ENCODE results near the gene CENPU. TPM values are rescaled to one million over a fixed set of nuclear protein-coding genes. Genes with fewer than 3 reads are reported as not detected.

Gene CENPU
- total and polyA plus RNA-seq, 10 of the 15 experiments (the other 5 are each of a cell fraction or from before 2014, with no cell fraction given) = 26.6 to 90.8 (median 53.8) TPM

DNA sequence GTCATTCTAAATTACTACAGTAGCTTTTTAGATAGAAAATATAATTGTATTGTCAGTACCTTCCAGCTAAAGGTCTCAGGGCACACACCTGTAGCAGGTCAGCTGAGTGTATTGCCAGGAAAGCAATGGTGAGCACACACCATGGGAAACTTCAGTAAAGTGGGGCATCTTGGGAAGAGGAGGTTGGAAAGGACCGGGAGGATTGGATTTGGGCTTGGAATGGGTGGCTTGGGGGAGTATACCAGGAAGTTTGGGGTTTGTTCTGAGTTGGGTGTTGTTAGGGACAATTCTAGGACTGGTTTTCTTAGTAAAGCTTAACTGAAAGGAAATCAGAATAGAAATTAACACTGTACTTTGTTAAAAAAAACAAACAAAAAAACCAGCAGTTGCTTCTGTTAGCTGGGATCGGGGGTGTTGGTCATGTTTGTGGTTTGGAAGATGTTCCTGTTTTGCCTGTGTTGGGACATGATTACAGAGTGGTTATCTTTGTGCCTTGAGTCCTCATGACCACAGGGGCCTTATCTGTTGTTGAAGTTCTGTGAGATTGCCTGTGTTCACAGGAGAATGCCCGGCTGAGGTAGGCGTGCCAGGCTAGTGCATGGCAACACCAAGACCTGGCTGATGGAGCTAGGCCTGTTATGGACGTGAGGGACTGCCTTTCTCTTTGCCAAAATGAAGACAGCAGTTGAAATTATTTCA, 49.3 kb downstream of the CENPU start:
- DNase-seq (ENCODE audit: low read depth, low spot score) (no peak), FAIRE-seq (no peak), ATAC-seq (0 out of 3 replicates have a peak, but pooled peaks have one; percentile 19)
- WGBS (ENCODE audit: insufficient coverage, insufficient replicate concordance, low lambda C conversion rate, missing lambda C conversion rate) = 69% methylated on average over 5 of the region's 5 CpGs
- RAD21 ChIA-PET (ENCODE audit: unreplicated experiment) = no interaction called here
- intact Hi-C loops (cut with micrococcal nuclease; ENCODE audit: unreplicated experiment) = no loop called here
- POLR2A ChIA-PET = no interaction called here
- TF ChIP-seq JUND (IDR thresholded peaks at IDR 0.05; ENCODE audit: low read depth, low read length) (no peak), RUNX3 (IDR thresholded peaks at IDR 0.05; ENCODE audit: low read length) (peak; percentile 14; the same call in 1 of the 2 replicates)
- H3K9me3 ChIP-seq (replicated peaks; ENCODE audit: control insufficient read depth, insufficient read depth, low read length) = no peaks in the 10 kb centered on the region
- H3K27me3 ChIP-seq (replicated peaks in 1 of 2; ENCODE audit: control insufficient read depth in 2 of 2, insufficient read depth in 2 of 2, low read length in 1 of 2) = no peaks in the 10 kb centered on the region
- SMC1A ChIA-PET (ENCODE audit: uncharacterized antibody, unreplicated experiment) = interaction anchor here (1.1 to 3.2 kb wide), 2 partner anchors 12 to 35 kb away, joined by 3 to 17 read pairs; no protein-coding TSS in a partner anchor
- H4K20me1 ChIP-seq (ENCODE audit: control insufficient read depth, insufficient read depth) = no peaks in the 10 kb centered on the region
- no peak overlapping the region for H3K4me2 ChIP-seq (ENCODE audit: control insufficient read depth, insufficient read depth)
- BruUV-seq (replicated peaks) = no TSS peak
- no peak overlapping the region for H3K4me3 ChIP-seq
- H3K4me1 ChIP-seq (ENCODE audit: control insufficient read depth, insufficient read depth, low read length) = no peaks in the 10 kb centered on the region
- H3K79me2 ChIP-seq (ENCODE audit: control insufficient read depth, insufficient read depth, low read length) = no peaks in the 10 kb centered on the region
- H3K36me3 ChIP-seq (ENCODE audit: control insufficient read depth in 2 of 2, insufficient read depth in 2 of 2, low read length in 1 of 2) = peaks cover 0 to 2% of the 10 kb centered on the region in 2 experiments; a peak in 1 of 4 replicates
- H3K9ac ChIP-seq (ENCODE audit: control insufficient read depth, insufficient read depth, low read length) = no peak overlapping the region
- in situ Hi-C loops (cut with MboI) = no loop called here
- no peak overlapping the region for H2AFZ ChIP-seq (ENCODE audit: control insufficient read depth, low read depth, low read length)
- CTCF ChIA-PET = interaction anchor here (1.0 to 1.2 kb wide), 2 partner anchors 10 to 22 kb away, joined by 4 read pairs; no protein-coding TSS in a partner anchor
- H3K27ac ChIP-seq (ENCODE audit: control insufficient read depth, insufficient read depth) = no peak overlapping the region

DNA sequence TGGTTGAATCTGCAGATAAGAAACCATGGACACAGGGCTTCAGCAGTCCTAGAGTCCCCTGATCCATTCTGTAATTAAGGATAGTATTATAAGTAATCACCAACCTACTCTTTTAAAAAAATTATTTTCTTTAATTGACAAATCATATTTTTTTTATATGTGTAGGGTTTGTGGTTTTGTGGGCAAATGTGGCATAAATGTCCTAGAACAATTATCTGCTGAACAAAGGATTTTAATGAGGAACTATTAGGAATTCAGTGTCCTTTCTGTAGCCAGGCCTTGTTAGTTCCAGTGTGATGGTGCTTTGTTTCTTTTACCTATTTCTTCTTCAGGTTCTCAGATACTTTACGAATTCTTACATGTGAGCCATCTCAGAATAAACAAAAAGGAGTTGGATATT, 52.0 kb downstream of the CENPU start:
- no peak overlapping the region for H3K9ac ChIP-seq (ENCODE audit: control insufficient read depth, insufficient read depth, low read length)
- H3K79me2 ChIP-seq (ENCODE audit: control insufficient read depth, insufficient read depth, low read length) = no peaks in the 10 kb centered on the region
- TF ChIP-seq TCF7 (IDR thresholded peaks at IDR 0.05; ENCODE audit: borderline replicate concordance) = no peak
- no peak for TF ChIP-seq POLR2A (IDR thresholded peaks at IDR 0.05; ENCODE audit: low read depth, low read length)
- no peak for TF ChIP-seq ZNF592 (IDR thresholded peaks at IDR 0.05)
- TF ChIP-seq, protein P1, sequence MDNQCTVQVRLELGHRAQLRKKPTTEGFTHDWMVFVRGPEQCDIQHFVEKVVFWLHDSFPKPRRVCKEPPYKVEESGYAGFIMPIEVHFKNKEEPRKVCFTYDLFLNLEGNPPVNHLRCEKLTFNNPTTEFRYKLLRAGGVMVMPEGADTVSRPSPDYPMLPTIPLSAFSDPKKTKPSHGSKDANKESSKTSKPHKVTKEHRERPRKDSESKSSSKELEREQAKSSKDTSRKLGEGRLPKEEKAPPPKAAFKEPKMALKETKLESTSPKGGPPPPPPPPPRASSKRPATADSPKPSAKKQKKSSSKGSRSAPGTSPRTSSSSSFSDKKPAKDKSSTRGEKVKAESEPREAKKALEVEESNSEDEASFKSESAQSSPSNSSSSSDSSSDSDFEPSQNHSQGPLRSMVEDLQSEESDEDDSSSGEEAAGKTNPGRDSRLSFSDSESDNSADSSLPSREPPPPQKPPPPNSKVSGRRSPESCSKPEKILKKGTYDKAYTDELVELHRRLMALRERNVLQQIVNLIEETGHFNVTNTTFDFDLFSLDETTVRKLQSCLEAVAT (IDR thresholded peaks at IDR 0.05) = no peak
- no peak for TF ChIP-seq PAX8 (IDR thresholded peaks at IDR 0.05)
- TF ChIP-seq CHD2 (IDR thresholded peaks at IDR 0.05; ENCODE audit: borderline replicate concordance, low read depth, low read length) = no peak
- TF ChIP-seq EED (IDR thresholded peaks at IDR 0.05; ENCODE audit: low read depth) = no peak
- no peak for TF ChIP-seq SRF (IDR thresholded peaks at IDR 0.05; ENCODE audit: low read depth in 2 of 2, low read length in 2 of 2)
- TF ChIP-seq MXI1 (IDR thresholded peaks at IDR 0.05; ENCODE audit: low read depth, low read length) = no peak
- TF ChIP-seq PAX5 (IDR thresholded peaks at IDR 0.05; ENCODE audit: borderline replicate concordance, low read depth, low read length) = no peak
- no TSS peak for BruUV-seq (replicated peaks)
- WGBS (ENCODE audit: insufficient coverage, insufficient replicate concordance, low lambda C conversion rate, missing lambda C conversion rate) = 100% methylated on average over 1 of the region's 1 CpG
- no peaks in the 10 kb centered on the region for H3K9me3 ChIP-seq (replicated peaks; ENCODE audit: control insufficient read depth, insufficient read depth, low read length)
- intact Hi-C loops (cut with micrococcal nuclease; ENCODE audit: unreplicated experiment) = no loop called here
- no peak overlapping the region for H2AFZ ChIP-seq (ENCODE audit: control insufficient read depth, low read depth, low read length)
- H3K36me3 ChIP-seq (ENCODE audit: control insufficient read depth in 2 of 2, insufficient read depth in 2 of 2, low read length in 1 of 2) = no peaks in the 10 kb centered on the region
- RAD21 ChIA-PET (ENCODE audit: unreplicated experiment) = no interaction called here
- H3K27me3 ChIP-seq (replicated peaks in 1 of 2; ENCODE audit: control insufficient read depth in 2 of 2, insufficient read depth in 2 of 2, low read length in 1 of 2) = no peaks in the 10 kb centered on the region
- in situ Hi-C loops (cut with MboI) = no loop called here
- H3K4me2 ChIP-seq (ENCODE audit: control insufficient read depth, insufficient read depth) = no peak overlapping the region
- DNase-seq (ENCODE audit: low read depth, low spot score) = no peak
- H3K4me1 ChIP-seq (ENCODE audit: control insufficient read depth, insufficient read depth, low read length) = no peaks in the 10 kb centered on the region
- no peak for ATAC-seq
- SMC1A ChIA-PET (ENCODE audit: uncharacterized antibody, unreplicated experiment) = no interaction called here
- H3K4me3 ChIP-seq = no peak overlapping the region
- FAIRE-seq = no peak
- no peaks in the 10 kb centered on the region for H4K20me1 ChIP-seq (ENCODE audit: control insufficient read depth, insufficient read depth)
- H3K27ac ChIP-seq (ENCODE audit: control insufficient read depth, insufficient read depth) = no peak overlapping the region
- CTCF ChIA-PET = no interaction called here
- POLR2A ChIA-PET = interaction anchor here (0.6 kb wide), 1 partner anchor 181 kb away, joined by 3 read pairs; no protein-coding TSS in a partner anchor
